ENCODE measurements around the gene TMEM117.

The TMEM117 gene

DNA sequence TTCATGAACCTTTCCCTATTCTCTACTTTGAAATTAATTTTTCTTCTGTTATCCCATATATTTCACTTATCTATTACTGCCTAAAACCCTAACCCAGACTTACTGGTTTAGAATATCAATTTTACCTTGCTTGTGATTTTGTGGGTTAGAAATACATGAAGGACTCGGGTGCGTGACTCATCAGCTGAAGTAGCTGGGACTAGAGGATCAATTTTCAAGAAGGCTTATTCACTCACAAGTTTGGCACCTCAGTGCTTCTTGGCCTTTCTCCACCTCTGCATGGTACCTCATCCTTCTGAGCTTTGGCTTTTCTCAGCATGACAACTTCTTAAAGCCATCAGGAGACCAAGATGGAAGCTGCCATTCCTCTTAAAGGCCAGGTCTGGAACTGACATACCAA lies 57.8 kb downstream of the TMEM117 start:
- no peaks in the 10 kb centered on the region for H3K4me1 ChIP-seq
- H3K27me3 ChIP-seq: no peaks in the 10 kb centered on the region
- no peak overlapping the region for H3K27ac ChIP-seq
- no peaks in the 10 kb centered on the region for H3K9me3 ChIP-seq
- no peaks in the 10 kb centered on the region for H3K36me3 ChIP-seq
- no peak overlapping the region for H3K4me3 ChIP-seq
- DNase-seq: no peak
- intact Hi-C loops (cut with DNase I; ENCODE audit: low total_unique reads): no loop called here
- TF ChIP-seq, protein P1, sequence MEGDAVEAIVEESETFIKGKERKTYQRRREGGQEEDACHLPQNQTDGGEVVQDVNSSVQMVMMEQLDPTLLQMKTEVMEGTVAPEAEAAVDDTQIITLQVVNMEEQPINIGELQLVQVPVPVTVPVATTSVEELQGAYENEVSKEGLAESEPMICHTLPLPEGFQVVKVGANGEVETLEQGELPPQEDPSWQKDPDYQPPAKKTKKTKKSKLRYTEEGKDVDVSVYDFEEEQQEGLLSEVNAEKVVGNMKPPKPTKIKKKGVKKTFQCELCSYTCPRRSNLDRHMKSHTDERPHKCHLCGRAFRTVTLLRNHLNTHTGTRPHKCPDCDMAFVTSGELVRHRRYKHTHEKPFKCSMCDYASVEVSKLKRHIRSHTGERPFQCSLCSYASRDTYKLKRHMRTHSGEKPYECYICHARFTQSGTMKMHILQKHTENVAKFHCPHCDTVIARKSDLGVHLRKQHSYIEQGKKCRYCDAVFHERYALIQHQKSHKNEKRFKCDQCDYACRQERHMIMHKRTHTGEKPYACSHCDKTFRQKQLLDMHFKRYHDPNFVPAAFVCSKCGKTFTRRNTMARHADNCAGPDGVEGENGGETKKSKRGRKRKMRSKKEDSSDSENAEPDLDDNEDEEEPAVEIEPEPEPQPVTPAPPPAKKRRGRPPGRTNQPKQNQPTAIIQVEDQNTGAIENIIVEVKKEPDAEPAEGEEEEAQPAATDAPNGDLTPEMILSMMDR (IDR thresholded peaks at IDR 0.05): no peak

DNA sequence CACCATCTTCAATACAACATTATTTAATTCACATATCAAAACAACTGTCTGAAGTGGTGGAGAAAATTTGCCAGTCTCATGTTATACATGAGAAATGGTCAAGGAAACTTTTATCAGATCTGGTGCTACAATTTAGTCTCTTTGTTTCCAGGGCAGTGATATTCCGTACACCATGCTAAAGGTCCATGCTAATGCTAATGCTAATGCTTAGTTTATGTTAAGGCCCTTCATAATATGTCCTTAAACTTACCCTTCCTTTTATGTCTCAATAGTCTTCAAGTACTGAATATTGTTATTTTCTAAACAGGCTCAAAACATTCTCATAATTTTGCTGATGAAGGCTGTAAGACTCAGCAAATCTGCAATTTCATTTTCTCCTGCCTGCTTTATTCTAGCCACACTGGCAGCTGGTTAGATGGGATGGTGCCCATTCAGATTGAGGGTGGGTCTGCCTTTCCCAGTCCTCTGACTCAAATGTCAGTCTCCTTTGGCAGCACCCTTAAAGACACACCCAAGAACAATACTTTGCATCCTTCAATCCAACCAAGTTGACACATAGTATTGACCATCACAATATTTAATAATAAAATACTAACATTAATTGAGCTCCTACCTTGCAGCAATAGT lies 59.8 kb downstream of the TMEM117 start:
- no peaks in the 10 kb centered on the region for H3K4me1 ChIP-seq
- DNase-seq: no peak
- no peaks in the 10 kb centered on the region for H3K27me3 ChIP-seq
- no peaks in the 10 kb centered on the region for H3K9me3 ChIP-seq
- H3K36me3 ChIP-seq: no peaks in the 10 kb centered on the region
- no peak overlapping the region for H3K27ac ChIP-seq
- intact Hi-C loops (cut with DNase I; ENCODE audit: low total_unique reads): no loop called here
- no peak overlapping the region for H3K4me3 ChIP-seq
- TF ChIP-seq, protein P1 (IDR thresholded peaks at IDR 0.05): no peak

DNA sequence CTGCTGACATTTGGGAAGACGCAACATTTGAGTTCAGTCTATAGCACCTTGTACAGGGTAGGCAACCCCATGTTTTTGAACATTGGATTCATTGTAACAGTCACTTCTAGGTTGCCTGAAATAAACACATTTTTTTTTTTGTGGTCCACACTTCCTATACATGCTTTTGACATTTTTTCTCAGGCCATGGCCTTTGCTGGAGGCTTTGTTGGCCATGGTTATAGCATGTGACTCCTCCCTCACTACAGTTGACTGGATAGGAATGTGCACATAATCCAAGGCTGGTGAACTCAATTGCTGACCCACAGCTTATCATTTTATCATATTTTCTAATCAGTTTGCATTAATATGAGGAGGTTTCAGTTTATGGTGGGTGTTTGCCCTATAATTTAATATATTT lies 60.6 kb downstream of the TMEM117 start:
- Histone ChIP-seq H3K4me3 (no peak overlapping the region), H3K27ac (no peak overlapping the region), H3K27me3 (no peaks in the 10 kb centered on the region), H3K36me3 (no peaks in the 10 kb centered on the region), H3K4me1 (no peaks in the 10 kb centered on the region), H3K9me3 (no peaks in the 10 kb centered on the region)
- TF ChIP-seq, protein P1 (IDR thresholded peaks at IDR 0.05): no peak
- DNase-seq: no peak
- intact Hi-C loops (cut with DNase I; ENCODE audit: low total_unique reads): no loop called here

DNA sequence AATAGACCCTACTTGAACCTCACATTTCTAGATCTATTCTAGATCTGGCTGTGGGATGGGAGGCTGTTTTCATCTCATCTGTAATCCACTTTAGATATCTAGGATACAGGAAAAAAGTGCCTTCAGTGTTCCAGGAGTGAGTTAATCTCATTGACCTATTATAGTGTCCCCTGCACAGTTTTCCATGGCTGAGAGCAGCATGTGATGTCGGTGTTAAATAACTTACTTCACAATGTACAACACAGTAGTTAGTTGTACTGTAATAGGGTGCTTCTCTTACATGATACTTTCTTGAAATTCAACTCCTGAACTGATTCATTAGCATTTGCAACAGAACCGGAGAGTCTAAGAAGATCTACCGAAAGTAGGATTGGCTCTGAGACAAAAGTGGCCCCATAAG lies 62.6 kb downstream of the TMEM117 start:
- no peaks in the 10 kb centered on the region for H3K4me1 ChIP-seq
- no peaks in the 10 kb centered on the region for H3K9me3 ChIP-seq
- DNase-seq: no peak
- no peak overlapping the region for H3K27ac ChIP-seq
- no peaks in the 10 kb centered on the region for H3K27me3 ChIP-seq
- TF ChIP-seq, protein P1 (IDR thresholded peaks at IDR 0.05): no peak
- intact Hi-C loops (cut with DNase I; ENCODE audit: low total_unique reads): no loop called here
- no peak overlapping the region for H3K4me3 ChIP-seq
- H3K36me3 ChIP-seq: no peaks in the 10 kb centered on the region

DNA sequence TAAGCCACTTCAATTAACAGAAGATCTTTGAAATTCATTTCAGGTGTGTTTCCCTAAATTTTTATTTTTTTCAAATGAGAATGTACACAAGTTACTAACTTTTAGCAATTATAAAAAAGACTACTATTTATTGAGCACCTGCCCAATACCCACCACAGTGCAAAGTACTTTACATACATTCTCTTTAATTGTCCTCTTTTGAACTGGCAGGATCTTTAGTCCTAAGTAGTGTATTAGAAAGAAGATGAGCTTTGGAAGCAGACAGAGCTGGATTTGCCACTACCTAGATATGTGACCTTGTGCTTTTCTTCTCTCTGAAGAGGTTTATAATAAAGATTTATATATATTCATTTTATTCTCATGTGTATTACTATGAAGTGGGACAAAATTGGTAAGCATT lies 63.7 kb downstream of the TMEM117 start:
- no peaks in the 10 kb centered on the region for H3K36me3 ChIP-seq
- intact Hi-C loops (cut with DNase I; ENCODE audit: low total_unique reads): no loop called here
- TF ChIP-seq, protein P1 (IDR thresholded peaks at IDR 0.05): no peak

DNA sequence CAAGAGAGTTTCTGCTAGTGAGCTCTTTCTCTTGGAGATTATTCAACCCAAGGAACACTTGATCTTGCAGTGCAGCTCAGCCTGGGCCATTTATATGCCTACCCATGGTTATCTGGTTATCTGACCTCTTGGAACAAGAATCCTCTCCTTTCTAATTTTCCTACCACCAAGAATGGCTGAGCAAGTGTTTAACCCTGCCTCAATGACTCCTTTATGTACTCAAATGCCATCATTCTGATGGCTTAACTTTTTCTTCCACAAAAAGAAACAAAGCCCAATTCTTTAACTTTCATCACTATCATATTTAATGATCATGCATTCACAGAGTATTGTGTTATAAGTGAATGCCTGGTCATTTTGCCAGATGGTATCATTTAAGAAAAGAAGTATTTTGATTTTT lies 67.8 kb downstream of the TMEM117 start:
- Histone ChIP-seq H3K4me3 (no peak overlapping the region), H3K27ac (no peak overlapping the region), H3K27me3 (no peaks in the 10 kb centered on the region), H3K4me1 (no peaks in the 10 kb centered on the region), H3K9me3 (no peaks in the 10 kb centered on the region), H3K36me3 (no peaks in the 10 kb centered on the region)
- intact Hi-C loops (cut with DNase I; ENCODE audit: low total_unique reads): no loop called here
- DNase-seq: no peak
- TF ChIP-seq, protein P1 (IDR thresholded peaks at IDR 0.05): no peak

More for the DNA sequence above, 63.7 kb downstream of the TMEM117 start:
- H3K4me1 ChIP-seq: no peaks in the 10 kb centered on the region
- no peak overlapping the region for H3K4me3 ChIP-seq
- DNase-seq: no peak
- no peaks in the 10 kb centered on the region for H3K9me3 ChIP-seq
- H3K27me3 ChIP-seq: no peaks in the 10 kb centered on the region
- no peak overlapping the region for H3K27ac ChIP-seq
